HepG2 (cell line): ENCODE results near the gene CASP1. TPM values are rescaled to one million over a fixed set of nuclear protein-coding genes. Genes with fewer than 3 reads are reported as not detected.

Source experiments
- AFF4 ChIP-seq: sonication (generic); formaldehyde crosslinking; IDR thresholded peaks from 2 replicates; pipeline ENCODE4 v1.4.0; 2020; ENCODE audit warnings: missing genetic modification reagents
- ARNT ChIP-seq: fragments of 450-650 bp; IDR thresholded peaks from 2 replicates; pipeline ENCODE4 v1.6.1; 2017
- BCL6 ChIP-seq: IDR thresholded peaks from 2 replicates; pipeline ENCODE4 v1.6.1; 2016; ENCODE audit warnings: missing genetic modification reagents, missing compliant biosample characterization
- DNMT3B ChIP-seq: conservative IDR thresholded peaks from 2 replicates; pipeline ENCODE4 v1.6.1; 2016; ENCODE audit warnings: missing biosample characterization, control low read depth
- GTF2F1 ChIP-seq: fragments of 150-350 bp; IDR thresholded peaks from 2 replicates; pipeline ENCODE4 v1.6.1; 2014; ENCODE audit warnings: low read length
- HOXA3 ChIP-seq: sonication (generic); formaldehyde crosslinking; IDR thresholded peaks from 2 replicates; pipeline ENCODE4 v1.5.0; 2020; ENCODE audit warnings: missing genetic modification reagents
- LRRFIP1 ChIP-seq: sonication (generic); formaldehyde crosslinking; conservative IDR thresholded peaks from 2 replicates; pipeline ENCODE4 v1.4.0; 2020; ENCODE audit warnings: missing genetic modification reagents
- ONECUT2 ChIP-seq: sonication (generic); formaldehyde crosslinking; IDR thresholded peaks from 2 replicates; pipeline ENCODE4 v1.4.0; 2020; ENCODE audit warnings: missing genetic modification reagents
- SALL1 ChIP-seq: sonication (generic); formaldehyde crosslinking; IDR thresholded peaks from 2 replicates; pipeline ENCODE4 v1.8.0; 2022; ENCODE audit warnings: mild to moderate bottlenecking, missing genetic modification reagents
- TBL1XR1 ChIP-seq: fragments of 150-350 bp; IDR thresholded peaks from 2 replicates; pipeline ENCODE4 v1.6.1; 2014; ENCODE audit warnings: borderline replicate concordance, low read length; ENCODE audit not compliant: partially characterized antibody
- ZFY ChIP-seq: sonication (generic); formaldehyde crosslinking; IDR thresholded peaks from 2 replicates; pipeline ENCODE4 v1.4.0; 2020; ENCODE audit warnings: missing genetic modification reagents
- ZHX2 ChIP-seq, 2 experiments: sonication (generic) in 1 of 2; formaldehyde crosslinking in 1 of 2; IDR thresholded peaks; 2 replicates each; pipeline versions ENCODE4 v1.6.1 to v1.9.0; 2014 to 2022; ENCODE audit warnings: antibody characterized with exemption in 1 of 2, borderline replicate concordance in 1 of 2, inconsistent platforms in 1 of 2, low read depth in 1 of 2, missing genetic modification reagents in 1 of 2
- ZNF274 ChIP-seq: sonication (generic); formaldehyde crosslinking; IDR thresholded peaks from 2 replicates; pipeline ENCODE4 v1.5.1; 2020; ENCODE audit warnings: mild to moderate bottlenecking, missing genetic modification reagents
- ZNF275 ChIP-seq: sonication (generic); formaldehyde crosslinking; IDR thresholded peaks from 2 replicates; pipeline ENCODE4 v1.8.0; 2022; ENCODE audit warnings: missing genetic modification reagents, mild to moderate bottlenecking, inconsistent platforms, borderline replicate concordance
- ZNF563 ChIP-seq: sonication (generic); formaldehyde crosslinking; IDR thresholded peaks from 2 replicates; pipeline ENCODE4 v1.8.0; 2022; ENCODE audit warnings: mild to moderate bottlenecking, moderate library complexity, missing genetic modification reagents
- ZSCAN12 ChIP-seq: sonication (generic); formaldehyde crosslinking; IDR thresholded peaks from 2 replicates; pipeline ENCODE4 v1.9.0; 2021; ENCODE audit warnings: mild to moderate bottlenecking, missing genetic modification reagents
- polyA plus RNA-seq, 8 experiments: library from polyadenylated mRNA; depleted of rRNA in 3 of 8; stranded (reverse) in 7 of 8; unstranded in 1 of 8; fragments of >200 nt; fragmentation: Illumina TruSeq in 4 of 8; extraction: Trizol in 4 of 8; gene quantifications; 2 replicates each; pipeline versions ENCODE4 v1.2.1 to v1.2.3, GENCODE V29; 2011 to 2016; ENCODE audit warnings: low read depth in 4 of 8, missing spikeins in 1 of 8, mixed read lengths in 1 of 8; ENCODE audit not compliant: insufficient read depth in 1 of 8
- total RNA-seq, 5 experiments: library from RNA; depleted of rRNA; stranded (reverse); fragments of >200 nt; fragmentation: Illumina TruSeq; extraction: Trizol; gene quantifications; 2 replicates each; pipeline ENCODE4 v1.2.3, GENCODE V29; 2016; ENCODE audit warnings: low read depth in 1 of 5

CASP1 gene
- total and polyA plus RNA-seq, 2 of the 13 experiments (the other 11 are each of a cell fraction or from before 2014, with no cell fraction given), result 0.34 to 5.2 TPM

- TF ChIP-seq AFF4 (CRISPR knock-in tag) (no peak), ZNF275 (CRISPR knock-in tag) (no peak), ONECUT2 (CRISPR knock-in tag) (0 out of 2 replicates have a peak, but pooled peaks have one; percentile 32), ZSCAN12 (CRISPR knock-in tag) (peak; percentile 71; the same call in 1 of the 2 replicates), ARNT (no peak), BCL6 (CRISPR knock-in tag) (peak; percentile 92), SALL1 (CRISPR knock-in tag) (peak; percentile 98), ZHX2 (IDR thresholded peaks at IDR 0.05; ENCODE audit: low read depth) (0 out of 2 replicates have a peak, but pooled peaks have one; percentile 28), ZHX2 (CRISPR knock-in tag; IDR thresholded peaks at IDR 0.05; ENCODE audit: borderline replicate concordance) (no peak), ZNF563 (no peak), ZFY (CRISPR knock-in tag) (no peak), TBL1XR1 (peak; percentile 77), LRRFIP1 (CRISPR knock-in tag) (no peak), ZNF274 (CRISPR knock-in tag) (no peak), HOXA3 (CRISPR knock-in tag) (peak; percentile 67), DNMT3B (CRISPR knock-in tag) (no peak), GTF2F1 (no peak)
These were observed 12.1 kb upstream of the CASP1 start (continued) for GRCh38 chr11:105046898-105047579.
